Nephron progenitor cell (in vitro differentiated cells): ENCODE data around the gene CARS1.

Experiments
- DNase-seq: peaks from one replicate; pipeline ENCODE4 v3.0.0; 2021
- H3K27ac Mint-ChIP-seq: 2 replicates; pipeline ENCODE4 v1.8.0; 2021; ENCODE audit warnings: mild to moderate bottlenecking, moderate library complexity, mixed read lengths
- H3K27me3 Mint-ChIP-seq: 2 replicates; pipeline ENCODE4 v1.8.0; 2021; ENCODE audit warnings: mild to moderate bottlenecking, low read depth, mixed read lengths; ENCODE audit not compliant: poor library complexity
- H3K36me3 Mint-ChIP-seq: 2 replicates; pipeline ENCODE4 v1.8.0; 2021; ENCODE audit warnings: low read depth, mixed read lengths
- H3K4me1 Mint-ChIP-seq: 2 replicates; pipeline ENCODE4 v1.8.0; 2021; ENCODE audit warnings: mixed read lengths
- H3K4me3 Mint-ChIP-seq: 2 replicates; pipeline ENCODE4 v1.8.0; 2021; ENCODE audit warnings: mild to moderate bottlenecking, moderate library complexity, mixed read lengths
- H3K9me3 Mint-ChIP-seq: 2 replicates; pipeline ENCODE4 v1.8.0; 2021; ENCODE audit warnings: mild to moderate bottlenecking, moderate library complexity, mixed read lengths
- TF ChIP-seq, protein P1 (sequence below): fragments of 200-600 bp; sonication (generic); IDR thresholded peaks from 2 replicates; pipeline ENCODE4 v1.5.0; 2021; ENCODE audit warnings: antibody characterized with exemption

Gene CARS1

DNA sequence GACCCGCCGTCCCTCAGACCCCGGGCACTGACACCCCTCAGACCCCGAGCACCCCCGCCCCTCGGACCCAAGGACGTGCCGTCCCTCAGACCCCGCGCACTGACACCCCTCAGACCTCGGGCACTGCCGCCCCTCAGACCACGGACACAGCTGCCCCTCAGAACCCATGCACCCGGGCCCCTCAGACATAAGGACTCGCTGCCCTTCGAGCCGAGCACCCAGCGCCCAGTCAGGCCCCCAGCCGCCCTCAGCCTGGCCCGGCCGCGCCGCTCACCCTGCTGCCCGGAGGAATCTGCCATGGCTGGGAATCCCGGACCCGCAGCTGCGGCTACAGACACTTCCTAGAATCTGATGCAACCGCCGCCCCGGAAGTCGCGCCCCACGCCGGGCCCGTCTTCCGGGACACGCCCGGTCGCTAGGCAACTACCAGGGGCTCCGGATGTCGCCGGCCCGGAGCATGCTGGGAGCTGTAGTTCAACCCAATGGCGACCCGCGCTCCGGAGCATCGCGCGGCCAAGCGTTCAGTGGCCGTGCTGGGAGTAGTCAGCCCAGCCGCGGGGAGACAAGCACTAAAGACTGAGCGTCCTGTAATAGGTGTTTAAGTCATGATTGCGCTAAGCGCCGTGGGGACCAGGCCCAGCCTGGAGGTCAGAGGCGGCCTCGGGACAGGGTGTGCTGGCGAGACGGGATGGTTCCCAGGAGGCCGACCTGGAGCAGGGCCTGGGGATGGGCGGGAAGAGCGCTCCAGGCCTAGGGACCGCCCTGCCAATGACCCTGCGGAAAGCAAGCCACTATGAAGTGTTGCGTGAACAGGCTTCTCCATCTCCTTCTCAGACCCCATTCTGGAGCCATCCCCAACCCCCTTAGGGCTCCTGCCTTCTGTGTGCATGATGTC lies at the start of gene CARS1:
Gene CARS1, minus strand, starts transcription at position 355 of the 895 bp plus-strand sequence. Its CDS starts 56 bp downstream, at position 299.
- peaks cover 10% of the 10 kb centered on the region for H3K27me3 Mint-ChIP-seq
- peak within 1 kb of the TSS; percentile 91 for H3K4me3 Mint-ChIP-seq
- no peaks in the 10 kb centered on the region for H3K9me3 Mint-ChIP-seq
- TF ChIP-seq, protein P1, sequence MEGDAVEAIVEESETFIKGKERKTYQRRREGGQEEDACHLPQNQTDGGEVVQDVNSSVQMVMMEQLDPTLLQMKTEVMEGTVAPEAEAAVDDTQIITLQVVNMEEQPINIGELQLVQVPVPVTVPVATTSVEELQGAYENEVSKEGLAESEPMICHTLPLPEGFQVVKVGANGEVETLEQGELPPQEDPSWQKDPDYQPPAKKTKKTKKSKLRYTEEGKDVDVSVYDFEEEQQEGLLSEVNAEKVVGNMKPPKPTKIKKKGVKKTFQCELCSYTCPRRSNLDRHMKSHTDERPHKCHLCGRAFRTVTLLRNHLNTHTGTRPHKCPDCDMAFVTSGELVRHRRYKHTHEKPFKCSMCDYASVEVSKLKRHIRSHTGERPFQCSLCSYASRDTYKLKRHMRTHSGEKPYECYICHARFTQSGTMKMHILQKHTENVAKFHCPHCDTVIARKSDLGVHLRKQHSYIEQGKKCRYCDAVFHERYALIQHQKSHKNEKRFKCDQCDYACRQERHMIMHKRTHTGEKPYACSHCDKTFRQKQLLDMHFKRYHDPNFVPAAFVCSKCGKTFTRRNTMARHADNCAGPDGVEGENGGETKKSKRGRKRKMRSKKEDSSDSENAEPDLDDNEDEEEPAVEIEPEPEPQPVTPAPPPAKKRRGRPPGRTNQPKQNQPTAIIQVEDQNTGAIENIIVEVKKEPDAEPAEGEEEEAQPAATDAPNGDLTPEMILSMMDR = no peak
- DNase-seq = peak; percentile 96
- peaks cover 7% of the 10 kb centered on the region for H3K36me3 Mint-ChIP-seq
- peak within 1 kb of the TSS; percentile 71 for H3K27ac Mint-ChIP-seq
- peaks cover 48% of the 10 kb centered on the region for H3K4me1 Mint-ChIP-seq

DNA sequence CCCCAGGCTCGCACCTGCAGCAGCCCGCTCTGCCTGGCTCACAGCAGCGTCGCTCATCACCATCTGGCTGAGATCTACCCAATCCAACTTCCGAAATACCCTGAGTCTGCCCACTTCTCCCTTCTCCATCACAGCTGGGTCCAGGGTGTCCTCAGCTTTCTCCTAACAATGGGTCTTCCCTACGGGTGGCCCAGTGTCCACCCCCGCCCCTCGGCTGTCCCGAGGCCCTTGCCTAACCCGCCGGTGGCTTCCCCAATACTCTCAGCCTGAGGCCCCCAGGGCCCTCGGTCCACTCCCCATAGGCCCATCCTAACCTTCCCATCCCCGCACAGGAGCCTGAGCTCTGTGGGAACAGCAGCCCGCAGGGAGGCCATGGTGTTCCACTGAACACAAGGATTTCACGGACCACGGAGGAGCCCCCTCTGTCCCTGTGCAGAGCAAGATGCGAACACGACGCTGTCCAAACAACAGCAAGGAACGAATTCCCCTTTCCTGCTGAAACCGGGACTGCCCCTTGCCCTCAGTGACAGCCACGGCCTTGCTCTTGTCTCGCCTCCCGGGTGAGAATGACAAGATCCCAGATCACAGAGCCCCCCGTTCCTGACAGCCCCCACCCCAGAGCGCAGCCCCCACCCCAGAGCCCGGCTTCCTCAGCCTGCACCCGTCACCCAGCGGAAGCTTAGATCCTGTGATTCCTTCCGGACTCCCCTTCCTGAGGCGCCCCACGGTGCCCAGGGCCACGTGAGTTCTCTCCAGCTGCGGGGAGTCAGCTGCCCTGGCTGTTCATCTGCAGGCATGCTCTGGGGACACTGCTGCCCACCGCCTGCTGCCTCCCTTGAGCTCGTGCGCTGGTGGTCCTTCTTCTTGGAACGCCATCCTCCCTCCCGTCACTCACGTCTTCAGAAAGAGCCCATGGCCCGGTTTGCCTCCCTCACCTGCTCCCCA lies 48.8 kb upstream of the CARS1 start:
- Mint-ChIP-seq H3K9me3 (no peaks in the 10 kb centered on the region), H3K36me3 (peaks cover 14% of the 10 kb centered on the region), H3K27ac (no peak overlapping the region), H3K4me1 (no peaks in the 10 kb centered on the region), H3K4me3 (no peak overlapping the region), H3K27me3 (no peaks in the 10 kb centered on the region)
- TF ChIP-seq, protein P1 = no peak
- no peak for DNase-seq

DNA sequence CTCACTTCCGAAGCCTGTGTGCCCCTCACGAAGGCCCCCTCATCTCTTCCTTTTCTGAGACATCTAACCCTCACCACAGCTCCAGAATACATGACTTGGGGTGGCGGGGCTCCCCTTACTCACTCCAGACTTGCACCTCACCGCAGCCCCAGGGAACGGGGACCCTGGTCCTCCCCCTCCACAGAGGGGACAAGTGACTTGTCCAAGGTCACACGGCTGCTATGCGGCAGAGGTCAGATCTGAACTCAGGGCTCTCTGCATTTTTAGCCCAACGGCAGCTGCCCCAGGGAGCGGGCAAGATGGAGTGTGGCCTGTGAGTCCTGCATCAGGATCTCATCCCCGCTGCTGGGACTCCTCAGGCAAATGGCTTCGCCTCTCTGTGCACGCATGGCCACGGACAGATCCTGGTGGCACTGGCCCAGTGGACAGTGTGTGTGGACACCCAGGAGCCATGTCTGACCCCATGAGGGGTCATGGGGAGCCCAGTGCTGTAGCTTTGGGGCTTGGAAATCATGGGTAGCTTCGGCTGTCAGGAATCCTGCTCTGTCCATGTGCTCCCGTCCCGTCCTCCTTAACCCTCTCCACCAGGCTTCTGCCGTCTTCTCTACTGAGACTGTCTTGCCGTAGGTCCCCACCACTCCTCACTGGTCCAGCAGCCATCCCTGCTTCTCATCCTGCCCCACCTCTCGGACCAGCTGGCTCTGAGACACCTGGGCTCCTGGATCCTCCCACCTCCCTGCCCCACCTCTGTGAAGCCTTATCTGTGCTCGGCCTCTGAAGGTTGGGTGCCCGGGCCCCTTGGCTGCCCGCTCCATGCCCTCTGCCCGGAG lies 48.0 kb upstream of the CARS1 start:
- Mint-ChIP-seq H3K4me1 (no peaks in the 10 kb centered on the region), H3K9me3 (no peaks in the 10 kb centered on the region), H3K27ac (no peak overlapping the region), H3K36me3 (peaks cover 5% of the 10 kb centered on the region), H3K4me3 (no peak overlapping the region), H3K27me3 (no peaks in the 10 kb centered on the region)
- no peak for DNase-seq
- TF ChIP-seq, protein P1 = no peak

DNA sequence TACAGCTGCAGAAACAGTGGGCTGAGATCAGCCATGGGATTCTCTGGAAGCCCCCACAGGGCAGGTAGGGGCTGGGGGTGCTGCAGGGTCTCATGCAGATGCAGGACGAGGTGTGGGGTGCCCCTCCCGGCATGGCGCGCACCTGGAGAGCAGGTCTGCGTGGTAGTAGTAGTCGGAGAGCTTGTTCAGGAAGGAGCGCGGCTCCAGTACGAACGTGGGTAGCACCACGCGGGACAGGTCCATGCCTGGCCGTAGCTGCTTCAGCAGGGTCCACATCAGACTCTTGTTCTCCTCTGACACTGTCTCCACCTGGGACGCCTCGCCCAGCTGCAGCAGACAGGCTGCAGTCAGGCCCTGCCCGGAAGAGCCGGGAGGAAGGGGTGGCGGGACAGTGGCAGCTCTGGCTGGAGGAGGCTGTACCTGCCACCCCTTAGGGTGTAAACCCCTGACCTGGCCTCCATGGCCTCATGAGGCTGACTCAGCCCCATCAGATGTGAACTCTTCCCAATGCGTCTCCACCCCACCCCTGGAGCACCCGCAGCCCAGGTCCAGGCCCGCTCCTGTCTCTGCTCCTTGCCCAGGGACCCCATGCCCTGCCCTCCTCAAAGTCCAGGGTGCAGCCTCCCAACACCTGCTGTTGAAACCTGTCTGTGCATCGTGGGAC lies 47.0 kb upstream of the CARS1 start:
- H3K4me1 Mint-ChIP-seq = no peaks in the 10 kb centered on the region
- no peaks in the 10 kb centered on the region for H3K9me3 Mint-ChIP-seq
- no peaks in the 10 kb centered on the region for H3K27me3 Mint-ChIP-seq
- peaks cover 4% of the 10 kb centered on the region for H3K36me3 Mint-ChIP-seq
- TF ChIP-seq, protein P1 = no peak
- no peak overlapping the region for H3K27ac Mint-ChIP-seq
- H3K4me3 Mint-ChIP-seq = no peak overlapping the region
- no peak for DNase-seq

DNA sequence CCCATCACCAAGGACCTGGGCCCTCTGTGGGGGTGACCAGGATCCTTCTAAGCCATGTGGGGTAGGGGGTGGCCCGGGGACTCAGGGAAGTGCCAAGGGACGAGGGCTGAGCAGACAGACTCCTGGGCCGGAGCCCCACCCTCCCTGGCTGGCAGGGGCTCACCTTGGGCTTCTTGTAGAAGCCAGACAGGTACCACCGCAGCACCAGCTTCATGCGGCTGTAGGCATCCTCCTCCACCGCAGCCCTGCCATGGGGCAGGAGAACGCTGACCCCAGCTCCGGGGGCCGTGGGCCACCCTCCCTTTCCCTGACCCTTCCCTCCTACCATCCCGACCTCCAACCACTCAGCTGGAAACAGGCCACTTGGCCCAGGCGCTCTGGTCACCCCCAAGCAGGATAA lies 45.9 kb upstream of the CARS1 start:
- H3K4me1 Mint-ChIP-seq = no peaks in the 10 kb centered on the region
- no peak for DNase-seq
- no peak overlapping the region for H3K27ac Mint-ChIP-seq
- H3K9me3 Mint-ChIP-seq = no peaks in the 10 kb centered on the region
- TF ChIP-seq, protein P1 = no peak
- peaks cover 11% of the 10 kb centered on the region for H3K36me3 Mint-ChIP-seq
- no peaks in the 10 kb centered on the region for H3K27me3 Mint-ChIP-seq
- H3K4me3 Mint-ChIP-seq = no peak overlapping the region
